Measurements from ENCODE around the gene CEP104. TPM values are rescaled to one million over a fixed set of nuclear protein-coding genes. Genes with fewer than 3 reads are reported as not detected.

CEP104 gene
- total RNA-seq, 1 donor from 2014 or later = 35.2 TPM

GRCh38 chr1:3837685-3838084 lies 19.3 kb downstream of the CEP104 start:
- DNase-seq = no peak
- intact Hi-C loops (cut with micrococcal nuclease) = no loop called here
- ATAC-seq = no peak

- DNase-seq (no peak), ATAC-seq (no peak)
- intact Hi-C loops (cut with micrococcal nuclease) = no loop called here
These were observed 19.8 kb downstream of the CEP104 start for GRCh38 chr1:3837200-3837599.

GRCh38 chr1:3836421-3836820 lies 20.6 kb downstream of the CEP104 start:
- intact Hi-C loops (cut with micrococcal nuclease) = no loop called here
- ATAC-seq = no peak
- DNase-seq = no peak

GRCh38 chr1:3834701-3835100 lies 22.3 kb downstream of the CEP104 start:
- intact Hi-C loops (cut with micrococcal nuclease) = no loop called here
- no peak for ATAC-seq
- no peak for DNase-seq

- intact Hi-C loops (cut with micrococcal nuclease) = no loop called here
- DNase-seq (no peak), ATAC-seq (no peak)
These were observed 25.3 kb downstream of the CEP104 start for GRCh38 chr1:3831689-3832088.

GRCh38 chr1:3828391-3828790 lies 28.6 kb downstream of the CEP104 start:
- intact Hi-C loops (cut with micrococcal nuclease) = no loop called here
- DNase-seq = no peak
- no peak for ATAC-seq

- intact Hi-C loops (cut with micrococcal nuclease) = no loop called here
- DNase-seq (no peak), ATAC-seq (no peak)
These were observed 29.2 kb downstream of the CEP104 start for GRCh38 chr1:3827813-3828307.

GRCh38 chr1:3825356-3825755 lies 31.7 kb downstream of the CEP104 start:
- DNase-seq = no peak
- intact Hi-C loops (cut with micrococcal nuclease) = no loop called here
- no peak for ATAC-seq

- intact Hi-C loops (cut with micrococcal nuclease) = no loop called here
- DNase-seq = no peak
- no peak for ATAC-seq
These were observed 32.4 kb downstream of the CEP104 start for GRCh38 chr1:3824650-3825049.

GRCh38 chr1:3822421-3822820 lies 34.6 kb downstream of the CEP104 start:
- no peak for DNase-seq
- ATAC-seq = no peak
- intact Hi-C loops (cut with micrococcal nuclease) = no loop called here

GRCh38 chr1:3821908-3822307 lies 35.1 kb downstream of the CEP104 start:
- intact Hi-C loops (cut with micrococcal nuclease) = no loop called here
- DNase-seq = no peak
- no peak for ATAC-seq

GRCh38 chr1:3821447-3821846 lies 35.6 kb downstream of the CEP104 start:
- no peak for DNase-seq
- no peak for ATAC-seq
- intact Hi-C loops (cut with micrococcal nuclease) = no loop called here

- no peak for ATAC-seq
- intact Hi-C loops (cut with micrococcal nuclease) = no loop called here
- DNase-seq = no peak
These were observed 36.0 kb downstream of the CEP104 start for GRCh38 chr1:3821004-3821403.

GRCh38 chr1:3820316-3820715 lies 36.7 kb downstream of the CEP104 start:
- no peak for ATAC-seq
- no peak for DNase-seq
- intact Hi-C loops (cut with micrococcal nuclease) = no loop called here

GRCh38 chr1:3819771-3820200 lies 37.2 kb downstream of the CEP104 start:
- no peak for ATAC-seq
- intact Hi-C loops (cut with micrococcal nuclease) = no loop called here
- no peak for DNase-seq

GRCh38 chr1:3817821-3818597 lies 39.0 kb downstream of the CEP104 start:
- intact Hi-C loops (cut with micrococcal nuclease) = no loop called here
- DNase-seq (no peak), ATAC-seq (no peak)

- intact Hi-C loops (cut with micrococcal nuclease) = no loop called here
- ATAC-seq (no peak), DNase-seq (no peak)
These were observed 39.8 kb downstream of the CEP104 start for GRCh38 chr1:3817138-3817740.

GRCh38 chr1:3816331-3817137 lies 40.5 kb downstream of the CEP104 start:
- intact Hi-C loops (cut with micrococcal nuclease) = no loop called here
- no peak for ATAC-seq
- no peak for DNase-seq

- no peak for ATAC-seq
- intact Hi-C loops (cut with micrococcal nuclease) = no loop called here
- no peak for DNase-seq
These were observed 42.0 kb downstream of the CEP104 start for GRCh38 chr1:3814771-3815561.
